ENCODE data around the gene KCNN3.
A peak's percentile ranks its signal among the peaks of the same experiment; 100 is the strongest.

Gene KCNN3

DNA sequence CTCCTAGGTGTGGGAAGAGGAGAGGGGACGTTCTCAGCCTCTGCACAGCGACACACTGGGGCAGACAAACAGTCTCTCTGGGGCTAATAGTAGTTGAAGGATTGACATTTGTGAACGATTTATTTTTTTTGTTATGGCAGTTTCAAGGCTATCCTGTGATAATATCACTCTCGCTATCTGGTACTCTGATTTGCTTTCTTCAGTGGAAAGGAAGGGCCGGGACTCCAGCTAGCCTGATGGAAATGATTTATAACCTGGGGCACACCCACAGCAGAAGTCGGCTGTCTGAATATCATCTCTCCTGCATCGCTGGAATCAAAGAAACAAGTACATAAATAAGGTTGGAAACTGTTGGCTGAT, 122.7 kb downstream of the KCNN3 start:
- no peak for DNase-seq

DNA sequence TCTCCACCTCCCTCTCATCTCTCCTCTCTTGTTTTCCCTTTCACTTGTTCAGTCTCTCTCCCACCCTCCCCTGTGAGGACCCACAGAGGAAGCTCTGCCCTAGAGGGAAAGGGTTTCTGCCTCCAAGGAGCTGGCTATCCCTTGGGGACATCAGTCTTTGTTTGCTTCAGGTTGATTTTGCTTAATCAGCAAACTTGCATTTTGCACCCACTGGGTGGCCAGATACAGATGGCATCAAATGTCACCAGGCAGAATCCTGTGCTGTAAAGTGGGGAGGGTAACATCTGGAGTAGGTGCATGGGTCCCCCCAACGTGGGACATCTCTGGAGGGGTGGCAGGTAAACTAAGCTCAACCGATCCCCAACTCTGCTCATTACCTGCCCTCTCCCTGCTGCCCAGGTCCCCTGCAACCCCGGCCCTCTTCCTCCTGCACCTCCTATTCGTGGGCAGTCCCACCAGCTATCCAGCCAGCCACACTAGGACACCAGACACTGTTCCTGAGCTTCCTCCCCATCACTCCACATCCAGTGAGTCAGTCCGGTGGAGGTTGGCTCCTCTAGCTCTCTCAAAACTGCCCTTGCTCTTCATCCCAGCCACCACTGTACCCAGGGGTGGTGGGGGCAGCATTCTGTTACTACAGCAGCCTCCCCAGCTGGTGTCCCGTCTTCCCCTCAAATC, 123.3 kb downstream of the KCNN3 start:
- DNase-seq, result no peak

DNA sequence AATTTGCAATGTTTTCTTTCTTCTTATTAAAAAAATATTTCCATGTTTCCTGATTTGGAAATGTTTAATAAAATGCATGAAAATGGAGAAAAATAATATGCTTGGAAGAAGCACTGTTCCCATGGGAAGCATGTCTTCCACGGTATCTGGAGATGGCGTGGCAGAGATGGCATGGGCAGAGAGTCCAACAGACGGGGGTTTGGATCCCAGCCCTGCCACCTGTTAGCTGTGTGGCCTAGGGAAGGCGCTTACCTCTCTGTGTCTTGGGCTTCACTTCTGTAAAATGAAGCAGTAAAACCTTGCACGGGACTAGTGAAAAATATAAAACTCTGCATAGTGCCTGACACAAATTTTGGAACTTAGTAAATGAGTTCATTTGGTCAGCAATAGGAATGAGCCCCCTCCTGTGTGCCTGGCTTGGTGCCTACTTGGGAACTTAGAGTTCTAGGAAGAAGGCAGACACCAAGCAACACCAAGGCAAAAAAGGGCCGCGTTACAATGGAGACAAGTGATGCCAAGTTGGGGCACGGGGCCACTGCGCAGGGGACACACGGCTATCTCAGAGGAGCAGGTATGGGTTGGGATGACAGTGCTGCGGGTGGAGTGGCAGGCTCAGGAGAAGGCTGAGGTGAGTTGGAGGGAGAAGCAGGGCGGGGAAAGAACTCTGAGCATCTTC, 124.2 kb downstream of the KCNN3 start:
- no peak for DNase-seq

DNA sequence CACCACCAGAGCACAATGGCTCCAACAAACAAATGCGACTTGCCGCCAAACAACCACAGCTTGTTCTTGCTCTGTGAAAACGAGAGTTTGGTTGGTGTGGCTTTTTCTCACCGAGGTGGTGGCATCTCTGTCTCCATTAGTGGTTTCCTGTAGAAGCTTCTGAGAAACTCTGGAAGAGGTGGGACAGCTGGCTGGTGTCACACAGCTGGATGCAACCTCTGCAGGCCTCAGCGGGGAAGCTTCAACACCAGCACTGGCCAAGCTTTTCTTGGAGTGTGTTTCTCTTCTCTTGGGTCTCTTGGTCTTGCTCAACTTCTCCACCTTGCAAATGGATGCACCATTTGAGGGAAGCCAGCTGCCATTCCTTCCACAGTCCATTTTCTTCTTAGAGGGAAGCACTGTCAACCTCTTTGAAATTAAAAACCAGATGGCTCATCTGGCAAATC, 124.8 kb downstream of the KCNN3 start:
- no peak for DNase-seq

DNA sequence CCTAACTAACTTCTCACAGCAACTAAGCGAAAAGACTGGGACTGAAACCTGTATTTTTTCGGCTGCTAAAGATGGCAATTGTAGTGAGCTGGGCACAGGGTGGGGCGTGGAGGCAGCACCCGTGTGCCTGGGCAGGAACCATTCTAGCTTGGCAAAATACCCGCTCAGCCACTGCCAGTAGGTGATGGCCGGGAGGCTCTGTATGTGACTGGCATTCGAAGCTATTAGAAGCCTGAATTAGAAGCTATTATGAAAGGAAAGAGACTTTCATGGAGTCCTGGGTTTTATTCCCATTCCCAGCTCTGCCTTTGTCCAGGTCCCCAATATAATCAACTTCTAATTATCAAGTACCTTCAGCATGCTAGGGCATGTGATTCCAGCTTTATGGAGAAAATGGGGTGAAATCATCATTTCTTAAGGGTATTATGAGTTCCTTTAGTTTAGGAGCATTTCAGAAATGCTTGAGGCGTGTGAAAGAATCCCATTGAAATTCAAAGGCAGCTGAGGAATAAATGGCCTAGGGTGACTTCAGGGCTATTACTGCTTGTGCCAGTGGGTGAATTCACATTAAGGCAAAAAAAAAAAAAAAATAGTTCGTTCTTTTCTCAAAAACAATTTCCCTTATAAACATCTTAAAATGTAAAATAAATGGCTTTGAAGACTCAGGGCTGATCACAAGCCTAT, 125.6 kb downstream of the KCNN3 start:
- no peak for DNase-seq

DNA sequence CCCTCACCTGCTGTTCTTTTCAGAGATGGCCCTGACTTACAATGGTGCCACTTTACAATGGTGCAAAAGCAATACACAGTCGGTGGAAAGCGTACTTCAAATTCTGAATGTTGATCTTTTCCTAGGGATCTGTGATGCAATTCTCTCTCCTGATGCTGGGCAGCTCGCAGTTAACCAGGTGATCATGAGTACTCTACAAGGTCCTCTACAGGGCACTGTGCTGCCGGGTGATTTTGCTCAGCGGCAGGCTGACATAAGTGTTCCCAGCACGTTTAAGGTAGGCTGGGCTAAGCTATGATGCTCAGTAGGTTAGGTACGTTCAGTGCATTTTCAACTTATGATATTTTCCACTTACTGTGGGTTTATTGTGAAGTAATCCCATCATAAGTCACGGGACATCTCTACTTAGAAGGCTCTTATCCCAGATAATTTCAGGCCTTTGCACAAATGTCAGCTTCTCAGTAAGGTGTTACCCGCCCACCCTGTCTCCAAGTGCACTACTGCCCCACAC, 126.5 kb downstream of the KCNN3 start:
- DNase-seq, result no peak

DNA sequence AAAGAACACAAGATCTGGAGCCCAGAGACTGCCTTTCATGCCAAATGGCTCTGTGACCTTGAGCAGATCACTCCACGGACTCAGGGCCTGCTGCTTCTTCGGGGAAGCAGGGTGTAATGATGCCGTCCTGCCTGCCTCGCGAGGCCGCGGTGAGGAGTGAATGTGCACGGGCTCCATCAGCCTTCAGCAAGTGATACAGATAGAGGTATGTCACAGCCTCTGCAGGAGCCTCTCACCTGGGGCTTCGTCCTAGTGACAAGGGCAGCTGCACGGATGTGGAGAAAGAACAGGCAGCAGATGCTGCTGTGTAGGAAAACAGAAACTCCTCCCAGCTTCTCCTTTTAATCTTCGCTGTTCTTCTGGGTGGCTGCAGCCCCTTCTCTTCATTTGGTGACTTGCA, 127.5 kb downstream of the KCNN3 start:
- DNase-seq, result no peak

DNA sequence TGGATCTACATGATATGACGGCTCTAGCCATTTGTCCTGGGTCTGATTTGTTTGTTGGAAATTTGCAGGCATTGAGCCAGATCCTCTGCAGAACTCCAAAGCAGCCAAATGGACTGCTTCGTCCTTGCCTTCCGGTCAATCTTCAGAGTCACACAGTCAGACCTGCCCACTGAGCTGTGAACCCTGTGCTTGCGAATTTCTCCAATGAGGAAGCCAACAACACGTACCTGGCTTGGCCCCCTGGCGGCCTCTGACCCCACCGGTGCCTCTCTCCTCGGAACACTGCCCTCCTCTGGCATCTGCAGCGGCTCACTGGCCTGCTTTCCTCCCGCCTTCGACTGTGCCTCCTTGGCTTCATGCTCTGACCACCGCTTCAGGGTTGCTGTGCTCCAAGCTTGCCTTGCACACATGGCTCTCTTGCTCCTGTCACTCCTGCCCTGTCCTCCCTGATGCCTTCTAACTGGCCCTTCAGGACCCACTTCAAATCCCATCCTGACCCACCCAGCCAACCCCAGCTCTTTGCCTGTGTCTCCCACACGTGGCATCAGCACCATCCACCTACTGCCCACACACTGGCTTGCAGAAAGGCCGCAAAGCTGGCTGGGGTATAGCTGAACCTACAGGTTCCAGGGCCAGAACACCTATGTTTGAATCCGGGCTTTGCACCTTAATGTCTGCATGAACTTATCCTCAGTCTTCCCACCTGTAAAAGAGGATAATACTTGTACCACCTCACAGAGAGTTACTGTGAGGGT, 128.2 kb downstream of the KCNN3 start:
- no peak for DNase-seq

DNA sequence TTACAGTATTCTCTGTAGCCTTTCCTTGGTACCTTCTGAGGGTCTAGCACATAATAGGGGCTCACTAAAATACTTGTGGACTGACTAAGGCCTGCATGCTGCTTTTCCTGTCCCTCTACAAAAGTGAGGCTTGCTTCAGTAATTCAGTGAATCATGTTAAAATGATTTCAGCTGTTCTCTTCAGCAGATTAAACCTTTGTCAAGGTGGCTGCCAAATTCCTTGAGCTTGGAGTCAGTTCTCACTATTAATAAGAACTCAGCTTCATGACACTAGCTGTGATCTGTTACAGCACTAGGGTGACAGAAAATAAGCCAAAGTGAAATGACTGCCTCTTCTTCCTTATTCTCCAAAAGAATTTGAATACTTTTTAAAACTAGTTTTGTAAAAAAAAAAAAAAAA, 128.8 kb downstream of the KCNN3 start:
- no peak for DNase-seq

DNA sequence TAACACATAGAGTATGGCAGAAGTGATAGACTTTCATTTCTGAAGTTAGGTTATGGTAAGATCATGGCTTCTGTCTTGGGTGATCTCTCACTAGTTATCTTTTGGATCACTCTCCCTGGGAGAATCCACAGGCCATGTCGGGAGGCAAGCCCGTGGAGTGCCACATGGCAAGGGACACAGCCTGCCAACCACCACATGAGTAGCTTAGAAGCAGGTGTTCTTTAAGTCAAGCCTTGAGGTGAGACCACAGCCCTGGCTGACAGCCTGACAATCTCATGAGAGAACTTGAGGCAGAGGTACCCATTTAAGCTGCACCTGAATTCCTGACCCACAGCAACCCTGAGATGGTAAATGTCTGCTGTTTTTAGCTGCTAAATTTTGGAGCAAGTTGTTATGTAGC, 130.4 kb downstream of the KCNN3 start:
- DNase-seq, result no peak

DNA sequence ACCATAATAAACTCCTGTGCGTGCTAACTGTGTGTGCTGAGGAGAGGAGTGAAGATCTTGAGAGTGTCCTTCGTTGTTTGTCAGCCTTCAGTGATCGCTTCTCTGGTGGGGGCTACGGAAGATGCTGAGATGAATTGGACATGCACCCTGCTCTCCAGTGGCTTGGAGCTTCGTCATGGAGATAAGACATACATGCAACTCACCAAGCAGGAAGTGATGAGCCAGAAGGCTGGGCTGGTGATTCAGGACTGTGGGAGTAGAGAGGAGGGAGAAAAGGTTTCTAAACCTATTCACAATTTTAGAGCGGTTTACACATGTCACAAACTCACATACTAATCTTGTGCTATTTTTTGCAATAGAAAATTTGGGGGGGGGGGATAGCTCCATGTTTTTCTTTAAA, 133.2 kb downstream of the KCNN3 start:
- DNase-seq, result no peak

DNA sequence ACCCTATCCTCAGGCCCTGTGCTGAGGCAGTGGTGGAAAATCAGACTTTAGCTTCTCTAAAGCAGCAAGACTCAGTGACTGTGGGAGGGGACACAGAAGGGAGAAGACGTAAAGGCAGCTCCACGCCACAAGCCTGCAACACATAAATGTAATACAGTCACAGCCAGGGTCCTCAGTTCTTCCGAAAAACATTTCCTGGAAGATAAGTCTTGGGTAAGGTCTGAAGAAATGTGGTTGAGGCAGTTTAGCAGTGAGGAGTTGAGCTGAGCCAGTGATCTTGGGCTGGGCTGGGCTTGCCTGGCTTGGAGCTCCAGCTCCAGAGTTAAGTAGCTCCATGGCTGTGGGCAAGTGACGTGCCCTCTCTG, 134.3 kb downstream of the KCNN3 start:
- no peak for DNase-seq

DNA sequence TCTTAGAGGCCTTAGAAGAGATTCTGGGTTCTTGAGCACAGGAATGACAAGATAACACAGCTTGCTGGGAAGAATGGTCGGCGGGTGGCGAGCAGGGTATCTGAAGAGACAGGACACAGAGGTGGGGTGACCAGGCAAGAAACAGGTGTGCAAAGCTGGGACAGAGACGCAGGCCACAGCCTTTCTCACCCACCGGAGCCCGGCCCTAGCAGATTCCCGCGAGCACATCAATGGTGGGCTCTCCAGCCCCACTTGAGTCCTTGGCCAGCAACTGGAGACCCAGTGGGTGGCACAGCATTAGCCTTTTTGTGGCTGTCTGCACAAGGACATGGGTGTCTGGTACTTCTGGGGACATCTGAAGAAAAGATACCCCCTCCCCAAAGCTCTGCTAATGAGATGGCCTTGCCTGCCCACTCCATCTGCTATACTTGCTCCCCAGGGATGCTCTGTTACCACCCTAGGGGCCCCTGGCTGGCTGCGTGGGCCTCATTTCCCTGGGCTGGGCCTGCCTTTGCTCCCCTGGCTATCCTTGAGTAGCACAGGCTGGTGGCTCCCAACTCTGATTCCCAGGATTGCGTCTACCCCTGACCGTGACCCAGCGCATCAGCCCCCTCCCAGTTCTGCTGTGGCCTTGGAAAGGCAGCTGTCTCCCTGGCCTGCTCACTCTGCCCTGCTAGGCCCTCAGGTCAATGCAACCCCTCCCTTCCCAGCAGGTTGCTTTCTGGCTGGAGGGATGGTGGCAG, 134.8 kb downstream of the KCNN3 start:
- DNase-seq, result no peak

DNA sequence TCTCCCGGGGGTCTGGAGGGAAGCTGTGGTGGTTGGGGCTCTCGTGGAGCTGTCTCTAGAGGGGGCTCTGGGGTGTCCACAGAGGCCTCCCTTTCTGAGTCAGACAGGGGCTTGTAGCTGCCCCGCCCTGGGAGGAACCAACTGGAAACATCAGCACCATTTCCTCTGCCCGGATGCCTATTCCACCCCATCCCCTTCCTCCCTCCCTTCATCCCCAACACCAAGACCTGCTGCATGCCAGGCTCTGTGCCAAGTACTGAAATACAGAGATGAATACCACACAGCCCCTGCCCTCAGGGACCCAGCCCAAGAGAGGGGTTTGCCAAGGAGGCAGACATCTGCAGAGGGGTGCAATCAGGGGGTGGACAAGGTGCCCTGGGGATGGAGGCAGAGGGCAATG, 136.5 kb downstream of the KCNN3 start:
- DNase-seq, result no peak

DNA sequence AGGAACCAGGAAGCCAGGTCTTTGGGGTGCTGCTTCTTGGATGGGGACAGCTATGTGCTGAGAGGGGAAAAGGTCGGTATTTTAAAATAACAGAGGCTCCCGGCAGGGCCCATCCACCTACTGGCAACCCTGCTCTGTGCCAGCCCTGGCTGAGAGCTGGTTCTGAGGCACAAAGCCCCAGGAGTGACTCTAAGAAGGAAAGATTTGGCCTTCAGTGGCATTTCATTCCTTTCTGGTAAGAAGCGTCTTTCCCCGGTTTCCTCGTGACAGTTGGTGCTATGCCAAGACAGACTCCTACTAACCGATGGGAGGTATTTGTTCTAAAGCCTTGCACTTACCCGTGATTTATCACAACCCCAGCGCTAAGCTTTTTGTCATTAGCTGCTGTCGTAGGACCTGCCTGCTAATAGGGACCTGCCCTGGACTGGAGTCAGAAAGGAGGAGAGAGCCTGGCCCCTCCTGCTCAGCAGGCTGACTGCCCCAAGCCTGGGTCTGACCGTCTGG, 139.0 kb downstream of the KCNN3 start:
- no peak for DNase-seq

DNA sequence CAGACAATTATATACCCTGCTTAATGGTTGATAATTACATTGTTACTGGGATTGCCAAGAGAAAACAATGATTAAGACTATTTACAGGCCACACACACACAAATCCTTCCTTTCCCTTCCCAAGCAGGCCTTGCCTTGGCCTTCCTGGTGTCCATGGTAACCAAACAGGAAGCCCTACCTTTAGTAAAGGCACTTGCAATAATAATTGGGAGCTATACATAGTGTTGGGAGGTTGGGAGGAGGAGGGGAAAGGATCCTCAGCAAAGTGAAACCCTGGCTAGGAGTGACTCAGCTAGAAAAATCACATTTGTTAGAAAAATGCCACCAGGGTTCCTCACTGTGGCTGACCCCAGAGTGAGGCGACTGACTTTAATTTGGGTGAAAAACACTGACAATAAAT, 139.8 kb downstream of the KCNN3 start:
- DNase-seq, result peak; percentile 88

DNA sequence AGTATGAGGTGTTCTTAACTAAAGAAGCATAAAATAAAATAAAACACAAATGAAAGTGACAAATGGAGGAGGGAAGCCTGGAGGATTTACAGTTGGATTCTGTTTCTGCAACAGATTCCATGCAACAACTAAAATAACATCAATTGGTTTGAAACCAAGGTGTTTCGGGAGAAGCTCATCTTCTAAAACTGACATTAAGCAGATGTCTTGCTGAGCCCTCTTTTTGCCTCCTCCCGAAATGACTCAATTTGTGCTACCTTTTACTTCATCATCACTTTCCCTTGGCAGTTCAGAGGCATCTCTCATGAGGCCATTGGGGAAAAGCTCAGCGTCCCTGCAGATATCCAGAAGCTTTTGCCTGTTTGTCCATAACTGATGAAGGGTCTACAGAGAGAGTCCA, 140.5 kb downstream of the KCNN3 start:
- no peak for DNase-seq

DNA sequence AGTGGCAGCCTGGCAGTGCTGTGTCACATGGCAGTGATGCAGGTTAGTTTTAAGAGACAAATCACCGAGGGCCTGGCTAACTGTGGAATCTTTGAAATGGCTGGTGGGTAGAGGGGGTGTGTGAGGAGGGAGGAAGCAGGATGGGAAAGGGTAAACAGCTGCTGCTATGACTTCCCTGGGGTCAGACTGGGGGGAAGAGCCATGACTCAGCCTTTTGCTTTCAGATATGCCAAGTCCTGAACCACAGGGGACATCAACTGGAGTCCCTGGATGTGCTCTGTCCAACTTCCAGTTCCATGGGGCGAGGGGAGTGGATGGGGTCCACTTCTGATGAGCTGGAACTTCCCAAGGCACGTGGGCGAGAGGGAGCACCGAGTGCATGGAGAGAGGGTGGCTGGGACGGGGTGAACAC, 141.0 kb downstream of the KCNN3 start:
- no peak for DNase-seq

DNA sequence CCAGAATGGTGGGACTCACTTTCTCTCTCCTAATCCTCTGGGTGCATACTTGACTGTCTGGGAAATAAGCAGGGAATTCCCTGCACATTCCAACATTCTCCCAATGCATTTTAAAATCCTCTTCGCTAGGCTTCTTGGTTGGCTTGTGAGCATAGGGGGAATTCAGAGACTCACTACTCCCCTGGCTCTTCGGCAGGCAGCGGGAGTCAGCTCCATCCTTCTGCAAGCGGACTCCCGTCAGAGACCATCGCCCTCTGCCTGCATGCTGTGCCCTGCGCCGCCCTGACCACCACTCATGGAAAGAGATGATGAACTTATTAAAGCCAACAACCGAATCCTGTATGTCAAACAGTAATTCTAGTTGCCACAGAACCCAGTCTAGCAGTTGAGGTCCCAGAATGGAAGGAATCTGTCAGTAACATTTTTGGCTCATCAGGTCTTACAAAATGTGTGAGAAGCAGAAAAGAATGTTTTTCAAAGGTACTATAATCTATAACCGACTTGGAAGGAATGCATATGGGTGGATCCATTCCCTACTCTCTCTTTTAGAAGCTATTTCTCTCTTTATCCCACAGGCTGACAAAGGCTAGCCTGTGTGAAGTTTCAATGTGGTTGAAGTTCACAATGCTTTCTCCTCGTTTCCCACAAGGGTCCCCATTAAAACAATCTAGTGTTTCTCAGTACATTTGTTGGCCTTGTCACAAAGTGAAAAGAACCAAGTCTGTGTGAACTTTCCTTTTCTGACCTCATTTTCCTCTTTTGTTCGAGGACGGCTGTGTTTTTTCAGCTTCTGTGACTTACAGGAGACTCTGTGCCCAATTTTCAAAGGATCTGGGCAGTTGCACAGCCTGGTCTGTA, 143.0 kb downstream of the KCNN3 start:
- DNase-seq, result no peak

DNA sequence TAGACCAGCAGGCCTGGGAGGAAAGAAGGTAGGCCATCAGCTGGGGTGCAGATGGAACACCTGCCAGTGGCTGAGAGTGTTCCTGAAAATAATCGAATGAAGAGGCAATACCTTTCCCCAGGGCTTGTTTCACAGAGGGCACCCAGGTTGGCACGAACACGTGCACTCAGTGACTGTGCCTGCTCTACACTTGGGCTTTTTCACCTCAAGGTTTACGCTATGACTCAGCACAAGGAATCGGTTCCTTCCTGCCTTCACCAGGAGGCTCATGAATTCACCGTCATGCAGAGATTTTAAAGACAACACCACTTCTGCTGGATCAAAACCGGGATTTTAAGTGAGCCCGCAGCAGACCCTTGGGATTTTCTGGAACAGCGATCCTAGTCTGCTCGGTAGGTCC, 143.6 kb downstream of the KCNN3 start:
- no peak for DNase-seq

DNA sequence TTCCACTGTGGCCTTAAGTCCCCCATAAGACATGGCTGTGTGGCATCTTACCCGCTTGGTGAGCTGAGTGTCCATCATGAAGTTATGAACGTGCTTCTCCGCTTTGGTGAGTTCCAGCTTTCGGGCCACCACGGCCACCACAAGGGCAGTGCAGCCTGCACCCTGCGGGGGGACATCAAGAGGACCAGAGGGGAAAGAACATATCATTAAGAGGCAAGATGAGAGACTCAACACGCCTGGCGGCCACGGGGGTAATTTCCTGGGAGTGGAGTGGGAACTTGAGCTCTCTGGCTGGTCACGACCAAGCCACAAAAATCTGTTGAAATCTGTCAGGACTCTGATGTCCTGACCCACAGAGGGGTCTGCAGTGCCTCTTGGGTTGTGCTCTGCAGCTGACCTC, 144.2 kb downstream of the KCNN3 start:
- DNase-seq, result no peak
